ENCODE data around the gene ASPSCR1. TPM values are rescaled to one million over a fixed set of nuclear protein-coding genes. Genes with fewer than 3 reads are reported as not detected.

Gene ASPSCR1
- total and polyA plus RNA-seq, 9 of the 15 experiments (the other 6 are each of a cell fraction or from before 2014, with no cell fraction given) = 0.90 to 36.9 (median 11.6) TPM

GRCh38 chr17:81931557-81932332, 45.7 kb upstream of the ASPSCR1 start (continued):
- TF ChIP-seq ZHX1 (conservative IDR thresholded peaks at IDR 0.05; ENCODE audit: low read length) = no peak
- TF ChIP-seq E2F8 (IDR thresholded peaks at IDR 0.05; ENCODE audit: low read depth, partially characterized antibody) = peak; percentile 14
- TF ChIP-seq PATZ1 (CRISPR knock-in tag; IDR thresholded peaks at IDR 0.05; ENCODE audit: borderline replicate concordance) = no peak
- TF ChIP-seq MIER1 (IDR thresholded peaks at IDR 0.05; ENCODE audit: low read depth) = no peak
- TF ChIP-seq LEF1 (IDR thresholded peaks at IDR 0.05) = no peak
- TF ChIP-seq NFE2L1 (tag; IDR thresholded peaks at IDR 0.05; ENCODE audit: borderline replicate concordance, low read depth) = no peak
- peak; percentile 28 for TF ChIP-seq KDM5B (IDR thresholded peaks at IDR 0.05; ENCODE audit: insufficient replicate concordance, low read depth, low read length)
- no peak for TF ChIP-seq ZNF518B (CRISPR knock-in tag; IDR thresholded peaks at IDR 0.05)
- no peak for TF ChIP-seq STAG1 (CRISPR knock-in tag; IDR thresholded peaks at IDR 0.05; ENCODE audit: borderline replicate concordance)
- no peak for TF ChIP-seq NEUROD1 (IDR thresholded peaks at IDR 0.05; ENCODE audit: borderline replicate concordance, low read depth, low read length, partially characterized antibody)
- TF ChIP-seq MYBL2 (IDR thresholded peaks at IDR 0.05; ENCODE audit: low read depth) = no peak
- no peak for TF ChIP-seq MYBL2 (CRISPR knock-in tag; IDR thresholded peaks at IDR 0.05; ENCODE audit: borderline replicate concordance)

Data from K562 (cell line).